Neural progenitor cell (in vitro differentiated cells): ENCODE measurements around the gene COL8A1. TPM values are rescaled to one million over a fixed set of nuclear protein-coding genes. Genes with fewer than 3 reads are reported as not detected.

Experiments used
- DNase-seq: peaks from one replicate; pipeline ENCODE4 v3.0.0-alpha.2; 2016; ENCODE audit warnings: low spot score
- H2AFZ ChIP-seq: fragments of 200-600 bp; sonication (generic); replicated peaks from 2 replicates; pipeline ENCODE4 v1.6.1; 2016; ENCODE audit warnings: antibody characterized with exemption
- H3F3A ChIP-seq: fragments of 200-600 bp; sonication (generic); 2 replicates; pipeline ENCODE4 v1.6.1; 2016; ENCODE audit warnings: antibody characterized with exemption, low read depth
- H3K27ac ChIP-seq: fragments of 200-600 bp; sonication (generic); 2 replicates; pipeline ENCODE4 v1.5.1; 2016; ENCODE audit warnings: mild to moderate bottlenecking
- H3K27me3 ChIP-seq: fragments of 200-600 bp; sonication (generic); 2 replicates; pipeline ENCODE4 v1.6.1; 2016; ENCODE audit warnings: mild to moderate bottlenecking, moderate library complexity
- H3K36me3 ChIP-seq: fragments of 200-600 bp; sonication (generic); 2 replicates; pipeline ENCODE4 v1.5.1; 2016
- H3K4me1 ChIP-seq: fragments of 200-600 bp; sonication (generic); 2 replicates; pipeline ENCODE4 v1.6.1; 2016; ENCODE audit warnings: mixed run types
- H3K4me2 ChIP-seq: fragments of 200-600 bp; sonication (generic); 2 replicates; pipeline ENCODE4 v1.6.1; 2016
- H3K4me3 ChIP-seq: fragments of 200-600 bp; sonication (generic); 2 replicates; pipeline ENCODE4 v1.5.1; 2016
- H3K79me2 ChIP-seq: fragments of 200-600 bp; sonication (generic); 2 replicates; pipeline ENCODE4 v1.6.1; 2016; ENCODE audit warnings: low read depth
- H3K9ac ChIP-seq: fragments of 200-600 bp; sonication (generic); 2 replicates; pipeline ENCODE4 v1.6.1; 2016
- H3K9me3 ChIP-seq: fragments of 200-600 bp; sonication (generic); 2 replicates; pipeline ENCODE4 v1.5.1; 2016; ENCODE audit warnings: low read depth
- H4K20me1 ChIP-seq: fragments of 200-600 bp; sonication (generic); 2 replicates; pipeline ENCODE4 v1.6.1; 2016; ENCODE audit warnings: low read depth
- H3K27ac Mint-ChIP-seq: 3 replicates; pipeline ENCODE4 v1.8.0; 2021; ENCODE audit warnings: mixed read lengths
- H3K27me3 Mint-ChIP-seq: 2 replicates; pipeline ENCODE4 v1.8.0; 2022; ENCODE audit warnings: low read depth, mild to moderate bottlenecking, inconsistent platforms, moderate library complexity, mixed read lengths; ENCODE audit not compliant: insufficient read depth
- H3K36me3 Mint-ChIP-seq: 3 replicates; pipeline ENCODE4 v1.8.0; 2021; ENCODE audit warnings: mixed read lengths
- H3K4me1 Mint-ChIP-seq: 3 replicates; pipeline ENCODE4 v1.8.0; 2021; ENCODE audit warnings: mixed read lengths
- H3K4me3 Mint-ChIP-seq: 3 replicates; pipeline ENCODE4 v1.8.0; 2021; ENCODE audit warnings: mild to moderate bottlenecking, moderate library complexity, mixed read lengths
- H3K9me3 Mint-ChIP-seq: 3 replicates; pipeline ENCODE4 v1.8.0; 2020; ENCODE audit warnings: mixed read lengths
- CTCF ChIP-seq: fragments of 200-600 bp; sonication (generic); IDR thresholded peaks from 2 replicates; pipeline ENCODE4 v1.5.1; 2017; ENCODE audit warnings: antibody characterized with exemption, mild to moderate bottlenecking
- EZH2 ChIP-seq: fragments of 200-600 bp; sonication (generic); IDR thresholded peaks from 2 replicates; pipeline ENCODE4 v1.6.1; 2017; ENCODE audit warnings: antibody characterized with exemption, mild to moderate bottlenecking, moderate library complexity
- EZH2phosphoT487 ChIP-seq: fragments of 200-600 bp; sonication (generic); IDR thresholded peaks from 2 replicates; pipeline ENCODE4 v1.6.1; 2017; ENCODE audit warnings: antibody characterized with exemption
- total RNA-seq: library from RNA; depleted of rRNA; stranded (reverse); fragments of >200 nt; gene quantifications from 2 replicates; pipeline ENCODE4 v1.2.3, GENCODE V29; 2015; ENCODE audit warnings: low replicate concordance

Gene COL8A1
- total RNA-seq, 1 donor from 2014 or later = not detected

- H3K79me2 ChIP-seq = peaks cover 37% of the 10 kb centered on the region
- H3K9ac ChIP-seq = peak overlapping the region; percentile 68
- H3F3A ChIP-seq = no peaks in the 10 kb centered on the region
- no peaks in the 10 kb centered on the region for H3K36me3 ChIP-seq
- no peaks in the 10 kb centered on the region for H3K27me3 ChIP-seq
- peaks cover 6% of the 10 kb centered on the region for H3K4me1 ChIP-seq
- no peaks in the 10 kb centered on the region for H4K20me1 ChIP-seq
- H3K4me3 ChIP-seq = peak overlapping the region; percentile 61
- Mint-ChIP-seq H3K9me3 (no peaks in the 10 kb centered on the region), H3K4me3 (peak overlapping the region; percentile 95), H3K27me3 (no peaks in the 10 kb centered on the region), H3K4me1 (peaks cover 11% of the 10 kb centered on the region), H3K27ac (peak overlapping the region; percentile 99), H3K36me3 (no peaks in the 10 kb centered on the region)
- H3K27ac ChIP-seq = no peak overlapping the region
- H2AFZ ChIP-seq = peak overlapping the region; percentile 87
- peak; percentile 42 for DNase-seq
- no peak for TF ChIP-seq EZH2
- no peak for TF ChIP-seq CTCF
- TF ChIP-seq EZH2phosphoT487 = no peak
- H3K9me3 ChIP-seq = no peaks in the 10 kb centered on the region
- peak overlapping the region; percentile 92 for H3K4me2 ChIP-seq
These were observed 178.6 kb downstream of the COL8A1 start for GRCh38 chr3:99817047-99817436.

GRCh38 chr3:99817437-99818240 lies 179.2 kb downstream of the COL8A1 start, which contains the start of gene CMSS1:
Gene CMSS1 (plus strand): TSS chr3:99817862.
- Histone ChIP-seq H3K4me3 (peak within 1 kb of the TSS; percentile 61), H2AFZ (peak within 1 kb of the TSS; percentile 87), H3K9me3 (no peaks in the 10 kb centered on the region), H3K36me3 (no peaks in the 10 kb centered on the region), H3F3A (no peaks in the 10 kb centered on the region), H3K9ac (peak within 1 kb of the TSS; percentile 68), H3K4me1 (peaks cover 6% of the 10 kb centered on the region), H3K79me2 (peaks cover 41% of the 10 kb centered on the region), H3K4me2 (peak within 1 kb of the TSS; percentile 92), H3K27ac (no peak within 1 kb of the TSS), H4K20me1 (no peaks in the 10 kb centered on the region), H3K27me3 (no peaks in the 10 kb centered on the region)
- peak within 1 kb of the TSS; percentile 95 for H3K4me3 Mint-ChIP-seq
- DNase-seq = peak; percentile 96
- H3K4me1 Mint-ChIP-seq = peaks cover 11% of the 10 kb centered on the region
- H3K27ac Mint-ChIP-seq = peak within 1 kb of the TSS; percentile 99
- no peaks in the 10 kb centered on the region for H3K9me3 Mint-ChIP-seq
- H3K27me3 Mint-ChIP-seq = no peaks in the 10 kb centered on the region
- no peaks in the 10 kb centered on the region for H3K36me3 Mint-ChIP-seq
- TF ChIP-seq EZH2 = no peak
- no peak for TF ChIP-seq EZH2phosphoT487
- no peak for TF ChIP-seq CTCF

- Mint-ChIP-seq H3K4me3 (peak overlapping the region; percentile 95), H3K27ac (no peak overlapping the region), H3K9me3 (no peaks in the 10 kb centered on the region), H3K27me3 (no peaks in the 10 kb centered on the region), H3K4me1 (peaks cover 17% of the 10 kb centered on the region), H3K36me3 (no peaks in the 10 kb centered on the region)
- Histone ChIP-seq H2AFZ (no peak overlapping the region), H3K4me2 (peak overlapping the region; percentile 92), H3K79me2 (peaks cover 52% of the 10 kb centered on the region), H3K27me3 (no peaks in the 10 kb centered on the region), H3K27ac (no peak overlapping the region), H3K36me3 (no peaks in the 10 kb centered on the region), H3K4me3 (peak overlapping the region; percentile 61), H3K9ac (no peak overlapping the region), H3F3A (no peaks in the 10 kb centered on the region), H3K9me3 (no peaks in the 10 kb centered on the region), H3K4me1 (peaks cover 11% of the 10 kb centered on the region), H4K20me1 (no peaks in the 10 kb centered on the region)
- no peak for DNase-seq
- TF ChIP-seq EZH2 (no peak), EZH2phosphoT487 (no peak), CTCF (no peak)
These were observed 180.4 kb downstream of the COL8A1 start for GRCh38 chr3:99818818-99819217.
